HG02678 (cell line): ENCODE results near the gene CMTM6.

Experiments
- ATAC-seq: cut with Tn5 transposase; IDR thresholded peaks from one replicate; pipeline ENCODE4 v1.9.1; 2021; ENCODE audit warnings: mild to moderate bottlenecking, moderate library complexity; ENCODE audit not compliant: unreplicated experiment

Gene CMTM6

GRCh38 chr3:32450426-32450825 lies 52.2 kb downstream of the CMTM6 start:
- no peak for ATAC-seq

- no peak for ATAC-seq
Observed at GRCh38 chr3:32449691-32450090, 53.0 kb downstream of the CMTM6 start.

GRCh38 chr3:32448686-32449474 lies 53.8 kb downstream of the CMTM6 start:
- no peak for ATAC-seq

- ATAC-seq, result no peak
Observed at GRCh38 chr3:32447865-32448400, 54.7 kb downstream of the CMTM6 start.

- no peak for ATAC-seq
Observed at GRCh38 chr3:32443478-32443877, 59.2 kb downstream of the CMTM6 start.

GRCh38 chr3:32442766-32443165 lies 59.9 kb downstream of the CMTM6 start:
- no peak for ATAC-seq

GRCh38 chr3:32440611-32441350 lies 61.9 kb downstream of the CMTM6 start:
- no peak for ATAC-seq

GRCh38 chr3:32439421-32439820 lies 63.2 kb downstream of the CMTM6 start:
- peak; percentile 13 for ATAC-seq

- peak; percentile 91 for ATAC-seq
Observed at GRCh38 chr3:32438596-32439344, 63.9 kb downstream of the CMTM6 start.

GRCh38 chr3:32437896-32438295 lies 64.8 kb downstream of the CMTM6 start:
- ATAC-seq, result no peak

- peak; percentile 35 for ATAC-seq
Observed at GRCh38 chr3:32436816-32437189, 65.8 kb downstream of the CMTM6 start.

- ATAC-seq, result no peak
Observed at GRCh38 chr3:32435911-32436815, 66.5 kb downstream of the CMTM6 start.

GRCh38 chr3:32434206-32434605 lies 68.4 kb downstream of the CMTM6 start:
- ATAC-seq, result no peak

- peak; percentile 42 for ATAC-seq
Observed at GRCh38 chr3:32432711-32433530, 69.7 kb downstream of the CMTM6 start.

- no peak for ATAC-seq
Observed at GRCh38 chr3:32432045-32432710, 70.5 kb downstream of the CMTM6 start.

- no peak for ATAC-seq
Observed at GRCh38 chr3:32431481-32431880, 71.2 kb downstream of the CMTM6 start.
